Neural cell (in vitro differentiated cells): ENCODE data around the gene ASPM. TPM values are rescaled to one million over a fixed set of nuclear protein-coding genes. Genes with fewer than 3 reads are reported as not detected.
"Not testable (repeated sequence)": the region's sequence is repeated elsewhere in the genome, so short reads cannot be mapped to it uniquely, and the experiment has no call there.

Experiments
- H2AFZ ChIP-seq: fragments of 200-600, 300-800 bp; sonication (generic), shearing (Covaris generic); 2 replicates; pipeline ENCODE4 v1.6.0; 2014; ENCODE audit warnings: low read depth, mild to moderate bottlenecking, antibody characterized with exemption, low read length, moderate library complexity
- H3F3A ChIP-seq: fragments of 200-600 bp; shearing (Covaris generic); 2 replicates; pipeline ENCODE4 v1.6.1; 2016; ENCODE audit warnings: mild to moderate bottlenecking, moderate library complexity, mixed read lengths, antibody characterized with exemption, low read length; ENCODE audit not compliant: insufficient read depth, poor library complexity, severe bottlenecking
- H3K27ac ChIP-seq: fragments of 200-600, 300-800 bp; sonication (generic), shearing (Covaris generic); 2 replicates; pipeline ENCODE4 v1.5.1; 2014; ENCODE audit warnings: mild to moderate bottlenecking, low read length, moderate library complexity
- H3K27me3 ChIP-seq: fragments of 300-800, 200-600 bp; sonication (generic), shearing (Covaris generic); 2 replicates; pipeline ENCODE4 v1.6.0; 2014; ENCODE audit warnings: mild to moderate bottlenecking, low read depth, low read length, moderate library complexity; ENCODE audit not compliant: insufficient read depth
- H3K36me3 ChIP-seq: fragments of 300-800, 200-600 bp; sonication (generic), shearing (Covaris generic); 2 replicates; pipeline ENCODE4 v1.5.1; 2014; ENCODE audit warnings: mild to moderate bottlenecking, antibody characterized with exemption, low read length, moderate library complexity; ENCODE audit not compliant: insufficient read depth
- H3K4me2 ChIP-seq: fragments of 300-800, 200-600 bp; sonication (generic), shearing (Covaris generic); 2 replicates; pipeline ENCODE4 v1.6.0; 2014; ENCODE audit warnings: mild to moderate bottlenecking, low read length
- H3K4me3 ChIP-seq: fragments of 300-800, 200-600 bp; sonication (generic), shearing (Covaris generic); 2 replicates; pipeline ENCODE4 v1.5.1; 2014; ENCODE audit warnings: mild to moderate bottlenecking, low read length, moderate library complexity
- H3K79me2 ChIP-seq: fragments of 200-600 bp; shearing (Covaris generic); replicated peaks from 2 replicates; pipeline ENCODE4 v1.6.0; 2014; ENCODE audit warnings: mild to moderate bottlenecking, low read length, moderate library complexity; ENCODE audit not compliant: insufficient read depth
- H3K9ac ChIP-seq: fragments of 300-800, 200-600 bp; sonication (generic), shearing (Covaris generic); 2 replicates; pipeline ENCODE4 v1.6.1; 2016; ENCODE audit warnings: mild to moderate bottlenecking, low read length, mixed read lengths
- H3K9me2 ChIP-seq: fragments of 200-600 bp; shearing (Covaris generic); 2 replicates; pipeline ENCODE4 v1.6.1; 2016; ENCODE audit warnings: mild to moderate bottlenecking, low read length, mixed read lengths; ENCODE audit not compliant: insufficient read depth
- H3K9me3 ChIP-seq: fragments of 200-600, 300-800 bp; sonication (generic), shearing (Covaris generic); 2 replicates; pipeline ENCODE4 v1.6.1; 2016; ENCODE audit warnings: mild to moderate bottlenecking, mixed run types, low read length, moderate library complexity, mixed read lengths
- H4K20me1 ChIP-seq: fragments of 200-600 bp; shearing (Covaris generic); 2 replicates; pipeline ENCODE4 v1.6.1; 2016; ENCODE audit warnings: mild to moderate bottlenecking, mixed run types; ENCODE audit not compliant: insufficient read depth
- EP300 ChIP-seq: fragments of 450-650 bp; conservative IDR thresholded peaks from 2 replicates; pipeline ENCODE4 v1.6.1; 2014; ENCODE audit warnings: antibody characterized with exemption, mild to moderate bottlenecking, moderate library complexity; ENCODE audit not compliant: poor library complexity, severe bottlenecking
- EZH2 ChIP-seq: fragments of 200-600, 300-800 bp; shearing (Covaris generic), sonication (generic); IDR thresholded peaks from 2 replicates; pipeline ENCODE4 v1.6.1; 2014; ENCODE audit warnings: antibody characterized with exemption, low read length, borderline replicate concordance, mild to moderate bottlenecking; ENCODE audit not compliant: insufficient read depth, poor library complexity, severe bottlenecking
- MXI1 ChIP-seq: fragments of 450-650 bp; conservative IDR thresholded peaks from 2 replicates; pipeline ENCODE4 v1.6.1; 2014; ENCODE audit warnings: antibody characterized with exemption, mild to moderate bottlenecking; ENCODE audit not compliant: poor library complexity, severe bottlenecking
- POLR2AphosphoS5 ChIP-seq: IDR thresholded peaks from 2 replicates; pipeline ENCODE4 v1.6.1; 2012
- RAD21 ChIP-seq: fragments of 450-650 bp; conservative IDR thresholded peaks from 2 replicates; pipeline ENCODE4 v1.6.1; 2014; ENCODE audit warnings: antibody characterized with exemption, mild to moderate bottlenecking, moderate library complexity
- SMC3 ChIP-seq: fragments of 450-650 bp; conservative IDR thresholded peaks from 2 replicates; pipeline ENCODE4 v1.6.1; 2014; ENCODE audit warnings: antibody characterized with exemption, mild to moderate bottlenecking, moderate library complexity; ENCODE audit not compliant: poor library complexity
- TAF1 ChIP-seq: IDR thresholded peaks from 2 replicates; pipeline ENCODE4 v1.6.1; 2012; ENCODE audit warnings: low read depth
- polyA plus RNA-seq: library from polyadenylated mRNA; depleted of rRNA; stranded (reverse); fragments of >200 nt; gene quantifications from 2 replicates; pipeline ENCODE4 v1.2.3, GENCODE V29; 2014
- TF ChIP-seq, protein P1 (sequence below): fragments of 450-650 bp; IDR thresholded peaks from 2 replicates; pipeline ENCODE4 v1.5.1; 2014; ENCODE audit warnings: antibody characterized with exemption, mild to moderate bottlenecking, moderate library complexity; ENCODE audit not compliant: poor library complexity, severe bottlenecking
- TF ChIP-seq, protein P2 (sequence below): IDR thresholded peaks from 2 replicates; pipeline ENCODE4 v1.6.1; 2012; ENCODE audit warnings: borderline replicate concordance

ASPM gene
- polyA plus RNA-seq, 1 donor from 2014 or later = 0.87 TPM

DNA sequence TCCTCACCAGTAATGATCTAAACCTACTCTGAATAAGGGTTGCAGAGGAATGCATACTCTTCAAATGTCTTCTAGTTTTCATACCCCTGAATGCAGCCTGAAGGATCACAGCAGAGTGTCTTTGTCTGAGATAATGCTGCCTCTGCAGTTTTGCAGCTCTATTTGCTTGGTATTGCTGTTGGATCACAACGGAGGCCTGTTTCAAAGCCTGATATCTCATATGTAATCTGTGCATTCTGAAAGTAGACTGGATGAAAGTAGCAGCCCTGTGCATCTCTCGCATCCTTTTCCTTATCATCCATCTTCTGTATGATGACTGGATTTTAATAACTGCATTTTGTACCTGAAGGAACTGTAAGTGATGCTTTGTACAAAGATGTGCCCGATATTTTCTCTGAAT lies 44.5 kb downstream of the ASPM start:
- H3K27me3 ChIP-seq = no peaks in the 10 kb centered on the region
- TF ChIP-seq POLR2AphosphoS5 (peak; percentile 17), SMC3 (no peak)
- no peak overlapping the region for H2AFZ ChIP-seq
- no peak overlapping the region for H3K9ac ChIP-seq
- no peak overlapping the region for H3K4me2 ChIP-seq
- no peaks in the 10 kb centered on the region for H3K9me2 ChIP-seq
- no peaks in the 10 kb centered on the region for H4K20me1 ChIP-seq
- no peak overlapping the region for H3K4me3 ChIP-seq
- H3K9me3 ChIP-seq = no peaks in the 10 kb centered on the region
- H3K79me2 ChIP-seq = no peaks in the 10 kb centered on the region
- no peaks in the 10 kb centered on the region for H3K36me3 ChIP-seq
- no peaks in the 10 kb centered on the region for H3F3A ChIP-seq
- peak overlapping the region; percentile 0 for H3K27ac ChIP-seq

DNA sequence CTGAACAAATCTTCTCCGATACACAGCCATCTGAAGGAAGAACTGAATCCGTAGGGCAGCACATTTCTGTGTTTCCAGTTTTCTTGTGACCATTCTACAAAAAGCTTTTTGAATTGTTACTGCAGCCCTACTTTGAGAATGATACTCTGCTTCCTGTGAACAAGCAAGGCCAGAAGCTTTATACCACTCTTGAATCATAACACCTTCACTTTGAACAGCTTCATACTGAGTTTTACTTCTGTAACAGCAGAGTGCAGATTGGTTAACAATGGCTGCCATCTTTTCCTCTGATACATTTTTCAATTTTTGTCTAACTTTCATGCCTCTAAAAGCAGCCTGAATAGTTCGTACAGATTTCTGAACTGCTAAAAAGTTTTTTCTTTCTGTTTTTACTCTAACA lies 45.8 kb downstream of the ASPM start:
- Histone ChIP-seq H3K9ac (no peak overlapping the region), H3K27ac (no peak overlapping the region), H3K9me2 (no peaks in the 10 kb centered on the region), H3K4me2 (no peak overlapping the region), H4K20me1 (no peaks in the 10 kb centered on the region), H3K4me3 (no peak overlapping the region), H3K9me3 (no peaks in the 10 kb centered on the region), H3F3A (no peaks in the 10 kb centered on the region), H2AFZ (no peak overlapping the region), H3K36me3 (no peaks in the 10 kb centered on the region), H3K27me3 (no peaks in the 10 kb centered on the region), H3K79me2 (no peaks in the 10 kb centered on the region)
- no peak for TF ChIP-seq EP300

DNA sequence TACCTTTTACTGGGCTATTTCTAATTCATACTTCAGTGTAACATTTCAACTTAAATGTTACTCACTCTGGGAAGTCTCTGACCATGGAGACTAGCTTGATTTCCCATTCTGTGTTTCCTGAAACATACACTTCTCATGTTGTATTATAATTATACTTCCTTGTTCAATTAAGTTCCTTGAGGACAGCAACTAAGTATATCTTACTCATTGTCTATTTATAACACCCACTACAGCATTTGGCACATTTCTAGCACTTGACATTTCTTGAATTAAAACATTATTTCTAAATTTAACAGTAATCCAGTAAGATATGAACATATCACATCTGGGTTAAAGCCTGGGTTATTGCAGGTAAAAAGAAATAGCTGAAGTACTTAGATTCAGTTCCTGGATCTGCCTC lies 47.0 kb downstream of the ASPM start:
- Histone ChIP-seq H2AFZ (no peak overlapping the region), H3K27me3 (no peaks in the 10 kb centered on the region), H4K20me1 (no peaks in the 10 kb centered on the region), H3K36me3 (no peaks in the 10 kb centered on the region), H3F3A (no peaks in the 10 kb centered on the region), H3K4me3 (no peak overlapping the region), H3K27ac (no peak overlapping the region), H3K9me3 (no peaks in the 10 kb centered on the region), H3K4me2 (no peak overlapping the region), H3K79me2 (no peaks in the 10 kb centered on the region), H3K9me2 (no peaks in the 10 kb centered on the region), H3K9ac (no peak overlapping the region)
- TF ChIP-seq, protein P1, sequence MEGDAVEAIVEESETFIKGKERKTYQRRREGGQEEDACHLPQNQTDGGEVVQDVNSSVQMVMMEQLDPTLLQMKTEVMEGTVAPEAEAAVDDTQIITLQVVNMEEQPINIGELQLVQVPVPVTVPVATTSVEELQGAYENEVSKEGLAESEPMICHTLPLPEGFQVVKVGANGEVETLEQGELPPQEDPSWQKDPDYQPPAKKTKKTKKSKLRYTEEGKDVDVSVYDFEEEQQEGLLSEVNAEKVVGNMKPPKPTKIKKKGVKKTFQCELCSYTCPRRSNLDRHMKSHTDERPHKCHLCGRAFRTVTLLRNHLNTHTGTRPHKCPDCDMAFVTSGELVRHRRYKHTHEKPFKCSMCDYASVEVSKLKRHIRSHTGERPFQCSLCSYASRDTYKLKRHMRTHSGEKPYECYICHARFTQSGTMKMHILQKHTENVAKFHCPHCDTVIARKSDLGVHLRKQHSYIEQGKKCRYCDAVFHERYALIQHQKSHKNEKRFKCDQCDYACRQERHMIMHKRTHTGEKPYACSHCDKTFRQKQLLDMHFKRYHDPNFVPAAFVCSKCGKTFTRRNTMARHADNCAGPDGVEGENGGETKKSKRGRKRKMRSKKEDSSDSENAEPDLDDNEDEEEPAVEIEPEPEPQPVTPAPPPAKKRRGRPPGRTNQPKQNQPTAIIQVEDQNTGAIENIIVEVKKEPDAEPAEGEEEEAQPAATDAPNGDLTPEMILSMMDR = no peak
- TF ChIP-seq MXI1 (no peak), RAD21 (no peak), EP300 (no peak), SMC3 (no peak), TAF1 (no peak), EZH2 (no peak), POLR2AphosphoS5 (no peak)
- TF ChIP-seq, protein P2, sequence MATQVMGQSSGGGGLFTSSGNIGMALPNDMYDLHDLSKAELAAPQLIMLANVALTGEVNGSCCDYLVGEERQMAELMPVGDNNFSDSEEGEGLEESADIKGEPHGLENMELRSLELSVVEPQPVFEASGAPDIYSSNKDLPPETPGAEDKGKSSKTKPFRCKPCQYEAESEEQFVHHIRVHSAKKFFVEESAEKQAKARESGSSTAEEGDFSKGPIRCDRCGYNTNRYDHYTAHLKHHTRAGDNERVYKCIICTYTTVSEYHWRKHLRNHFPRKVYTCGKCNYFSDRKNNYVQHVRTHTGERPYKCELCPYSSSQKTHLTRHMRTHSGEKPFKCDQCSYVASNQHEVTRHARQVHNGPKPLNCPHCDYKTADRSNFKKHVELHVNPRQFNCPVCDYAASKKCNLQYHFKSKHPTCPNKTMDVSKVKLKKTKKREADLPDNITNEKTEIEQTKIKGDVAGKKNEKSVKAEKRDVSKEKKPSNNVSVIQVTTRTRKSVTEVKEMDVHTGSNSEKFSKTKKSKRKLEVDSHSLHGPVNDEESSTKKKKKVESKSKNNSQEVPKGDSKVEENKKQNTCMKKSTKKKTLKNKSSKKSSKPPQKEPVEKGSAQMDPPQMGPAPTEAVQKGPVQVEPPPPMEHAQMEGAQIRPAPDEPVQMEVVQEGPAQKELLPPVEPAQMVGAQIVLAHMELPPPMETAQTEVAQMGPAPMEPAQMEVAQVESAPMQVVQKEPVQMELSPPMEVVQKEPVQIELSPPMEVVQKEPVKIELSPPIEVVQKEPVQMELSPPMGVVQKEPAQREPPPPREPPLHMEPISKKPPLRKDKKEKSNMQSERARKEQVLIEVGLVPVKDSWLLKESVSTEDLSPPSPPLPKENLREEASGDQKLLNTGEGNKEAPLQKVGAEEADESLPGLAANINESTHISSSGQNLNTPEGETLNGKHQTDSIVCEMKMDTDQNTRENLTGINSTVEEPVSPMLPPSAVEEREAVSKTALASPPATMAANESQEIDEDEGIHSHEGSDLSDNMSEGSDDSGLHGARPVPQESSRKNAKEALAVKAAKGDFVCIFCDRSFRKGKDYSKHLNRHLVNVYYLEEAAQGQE = no peak

DNA sequence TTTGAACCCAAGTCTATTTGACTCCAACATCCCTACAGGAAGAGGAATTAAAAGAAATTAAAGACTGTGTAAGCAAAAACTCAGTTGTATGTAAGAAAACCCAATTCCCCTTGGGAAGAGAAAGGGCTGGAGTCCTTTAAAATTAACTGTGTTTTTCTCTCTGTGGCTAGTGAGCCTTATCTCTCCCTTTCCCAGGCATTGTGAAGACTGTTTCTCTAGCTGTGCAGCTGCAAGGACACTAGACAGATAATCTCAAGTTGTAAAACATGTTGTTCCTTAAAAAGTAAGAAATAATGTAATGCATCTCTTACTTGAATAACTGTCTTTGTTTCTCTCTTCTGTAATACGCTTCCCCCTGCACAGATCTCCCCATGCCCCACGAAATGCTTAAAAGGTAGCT lies 49.5 kb downstream of the ASPM start:
- not testable (repeated sequence) for H4K20me1 ChIP-seq, H3K9me2 ChIP-seq

More for the DNA sequence above, 49.5 kb downstream of the ASPM start:
- H3K4me2 ChIP-seq, H3K27ac ChIP-seq, H3K79me2 ChIP-seq, H3K4me3 ChIP-seq, H3K27me3 ChIP-seq, H3K9ac ChIP-seq, H3K36me3 ChIP-seq, H3K9me3 ChIP-seq, H2AFZ ChIP-seq, H3F3A ChIP-seq: not testable (repeated sequence)
